Hematopoietic multipotent progenitor cell (in vitro differentiated cells): Measurements from ENCODE around the gene TCF19. TPM values are rescaled to one million over a fixed set of nuclear protein-coding genes. Genes with fewer than 3 reads are reported as not detected.

Experiments
- DNase-seq, 3 donors: peaks; one replicate each; pipeline ENCODE4 v3.0.0-alpha.2; 2011 to 2015; ENCODE audit warnings: low read depth in 2 of 3, low spot score in 2 of 3
- total RNA-seq: library from RNA; depleted of rRNA; stranded (reverse); fragments of >200 nt; gene quantifications from one replicate; pipeline ENCODE4 v1.2.3, GENCODE V29; 2012

Gene TCF19
- total RNA-seq, 1 donor, result 12.4 TPM

DNA sequence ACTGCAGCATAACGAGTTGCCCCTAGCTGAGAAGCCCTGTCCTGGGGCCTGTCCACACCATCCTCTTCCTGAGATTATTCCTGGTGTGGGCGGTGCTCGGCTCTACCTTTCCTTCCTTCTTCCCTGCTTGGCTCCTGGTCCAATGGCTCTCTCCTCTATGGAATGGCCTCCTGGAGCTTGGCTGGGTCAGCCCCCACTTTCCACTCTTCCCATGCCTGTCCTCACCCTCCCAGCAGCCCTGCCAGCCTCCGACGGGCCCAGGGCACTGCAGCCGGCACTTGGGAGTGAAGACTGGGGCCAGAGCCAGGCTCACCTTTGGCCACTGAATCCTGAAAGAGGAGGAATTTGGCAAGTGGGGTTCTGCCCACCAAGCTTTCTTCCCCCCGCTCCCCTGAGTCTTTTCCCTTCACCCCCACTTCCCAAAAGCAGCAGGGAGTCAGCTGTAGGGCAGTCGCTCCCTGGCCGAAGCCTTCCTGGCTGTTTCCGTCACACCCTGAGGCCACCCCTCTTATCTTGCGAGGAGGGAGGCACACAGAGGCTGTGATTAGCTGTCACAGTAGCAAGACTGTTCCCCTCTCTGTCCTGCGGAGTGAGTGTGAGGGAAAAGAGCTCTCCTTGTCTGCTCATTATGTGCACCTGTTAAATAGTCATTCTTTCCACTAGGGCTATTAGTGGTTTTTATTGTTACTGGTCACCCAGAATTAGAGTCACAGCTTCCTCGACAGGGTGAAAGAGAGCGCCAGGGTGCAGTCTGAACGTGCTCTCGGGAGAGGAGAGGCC is 31.8 kb upstream of the TCF19 start:
- no peak for DNase-seq

DNA sequence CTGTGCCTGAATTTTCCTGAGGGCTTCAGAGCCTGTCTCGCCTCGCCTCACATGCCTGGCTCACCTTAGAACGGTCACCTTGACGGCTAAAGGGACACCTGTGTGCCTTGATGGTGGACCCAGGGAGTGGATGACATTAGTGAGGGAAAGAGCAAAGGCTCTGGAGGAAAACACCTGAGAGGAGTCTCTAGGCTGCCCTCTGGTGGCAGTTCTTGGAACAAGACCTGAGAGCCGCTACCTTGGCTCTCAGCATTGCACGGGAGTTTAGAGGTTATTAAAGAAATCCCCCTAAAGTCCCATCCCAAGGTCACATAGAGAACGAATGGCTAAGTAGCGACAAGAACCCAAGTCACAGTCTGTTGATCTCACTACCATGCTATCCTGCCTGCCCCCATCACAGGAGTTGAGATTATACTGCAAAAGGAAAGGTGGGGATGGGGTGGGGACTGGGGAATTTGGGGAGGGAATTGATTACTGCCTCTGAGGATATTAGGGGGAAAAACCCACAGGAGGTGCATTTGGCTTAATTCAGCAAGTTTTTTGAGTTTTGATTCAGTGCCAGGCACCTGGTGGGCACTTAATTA is 30.2 kb upstream of the TCF19 start:
- DNase-seq, result peak; percentile 50 to 70 (median 62)

DNA sequence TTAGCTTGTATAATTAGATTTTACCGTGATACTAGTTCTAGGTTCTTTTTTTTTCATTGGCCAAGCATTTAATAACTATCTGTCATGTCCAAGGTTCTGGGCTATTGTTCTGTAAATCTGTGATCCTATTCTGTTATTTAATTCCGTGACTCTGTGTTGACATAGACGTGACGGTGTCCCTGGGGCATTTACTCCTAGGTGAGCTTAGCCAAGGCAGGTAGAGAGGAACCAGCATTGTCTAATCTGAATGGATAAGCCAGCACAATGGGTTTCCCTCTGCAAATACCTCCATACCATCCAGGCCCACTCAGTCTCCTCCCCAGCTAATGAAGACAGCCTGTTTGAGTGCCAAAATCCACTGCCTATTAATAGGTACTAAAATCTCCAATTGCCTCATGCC is 29.3 kb upstream of the TCF19 start:
- DNase-seq, result no peak

DNA sequence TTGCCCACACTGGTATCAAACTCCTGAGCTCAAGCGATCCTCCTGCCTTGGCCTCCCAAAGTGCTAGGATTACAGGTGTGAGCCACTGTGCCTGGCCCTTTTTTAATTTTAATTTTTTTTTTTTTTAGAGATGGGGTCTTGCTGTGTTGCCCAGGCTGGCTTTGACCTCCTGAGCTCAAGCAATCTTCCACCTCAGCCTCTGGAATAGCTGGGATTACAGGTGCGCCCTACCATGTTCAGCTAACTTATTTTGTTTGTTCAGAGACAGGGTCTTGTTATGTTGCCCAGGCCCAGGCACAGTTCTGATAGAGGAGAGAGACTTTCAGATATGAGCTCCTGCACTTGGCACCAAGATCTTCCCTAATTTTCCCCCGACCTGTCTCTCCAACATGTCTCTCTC is 27.6 kb upstream of the TCF19 start:
- no peak for DNase-seq

DNA sequence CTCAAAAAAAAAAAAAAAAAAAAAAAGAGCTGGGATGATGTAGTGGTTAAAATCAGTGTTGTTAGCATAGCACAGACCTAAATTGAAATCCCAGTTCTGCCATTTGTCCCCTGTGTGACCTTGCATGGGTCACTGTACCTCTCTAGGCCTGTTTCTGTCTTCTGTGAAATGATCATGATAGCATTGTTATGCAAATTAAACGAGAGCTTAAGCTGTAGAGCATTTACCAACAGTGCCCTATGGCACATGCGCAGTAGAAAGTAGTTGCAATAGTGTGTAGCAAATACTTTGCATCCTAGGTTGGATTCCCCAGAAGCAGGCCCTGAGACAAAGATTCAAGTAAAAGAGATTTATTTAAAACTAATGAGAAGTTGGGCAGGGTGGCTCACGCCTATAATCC is 26.8 kb upstream of the TCF19 start:
- no peak for DNase-seq

DNA sequence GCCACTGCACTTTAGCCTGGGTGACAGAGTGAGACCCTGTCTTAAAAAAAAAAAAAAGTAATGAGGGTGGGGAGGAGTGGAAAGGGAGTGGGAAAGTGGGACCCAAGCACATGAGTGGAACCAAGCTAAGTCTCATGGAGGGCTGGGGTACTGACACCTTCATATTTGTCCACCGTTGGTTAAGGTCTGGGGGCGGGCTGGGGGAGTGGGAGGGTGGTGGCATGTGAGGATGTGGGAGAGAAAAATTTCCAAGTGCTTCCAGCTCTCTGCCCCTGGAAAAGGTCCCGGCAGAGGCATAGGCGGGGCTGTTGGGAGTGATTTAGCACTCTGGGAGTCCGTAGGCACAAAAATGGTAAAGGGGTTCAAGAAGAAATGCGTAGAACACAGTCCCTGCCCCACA is 25.6 kb upstream of the TCF19 start:
- DNase-seq, result no peak

DNA sequence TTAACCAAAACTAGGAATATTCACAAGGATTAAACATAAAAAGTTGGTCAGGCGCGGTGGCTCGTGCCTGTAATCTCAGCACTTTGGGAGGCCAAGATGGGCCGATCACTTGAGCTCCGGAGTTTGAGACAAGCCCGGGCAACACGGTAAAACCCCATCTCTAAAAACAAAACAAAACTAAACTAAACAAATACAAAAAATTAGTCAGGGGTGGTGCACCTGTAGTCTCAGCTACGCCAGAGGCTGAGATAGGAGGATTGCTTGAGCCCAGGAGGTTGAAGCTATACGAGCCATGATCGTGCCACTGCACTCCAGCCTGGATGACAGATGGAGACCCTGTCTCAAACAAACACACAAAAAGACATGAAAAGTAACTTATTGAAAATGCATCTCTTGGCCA is 22.7 kb upstream of the TCF19 start:
- DNase-seq, result no peak

DNA sequence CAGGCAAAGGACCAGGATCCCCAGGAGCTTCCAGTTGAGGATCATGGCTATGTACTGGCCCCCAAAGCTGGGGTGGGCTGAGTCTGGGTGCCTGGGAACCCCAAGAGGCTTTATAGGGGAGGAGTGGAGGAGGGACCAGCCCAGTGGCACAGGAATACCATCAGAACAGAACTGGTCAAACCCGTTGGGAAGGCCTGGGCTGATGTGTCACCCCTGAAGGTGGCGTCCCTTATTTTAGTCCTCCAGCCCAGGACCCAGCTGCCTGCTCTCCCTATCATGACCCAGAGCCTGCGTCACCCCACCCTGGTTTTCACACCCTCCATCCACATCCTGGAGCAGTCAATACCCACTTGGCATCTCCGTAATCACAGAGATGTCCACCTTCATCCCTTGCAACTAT is 19.4 kb upstream of the TCF19 start, which contains the start of gene PSORS1C2:
Gene PSORS1C2 (minus strand): TSS at position 85 of the 400 bp plus-strand sequence. CDS start 40 bp downstream, at position 45.
- no peak for DNase-seq

DNA sequence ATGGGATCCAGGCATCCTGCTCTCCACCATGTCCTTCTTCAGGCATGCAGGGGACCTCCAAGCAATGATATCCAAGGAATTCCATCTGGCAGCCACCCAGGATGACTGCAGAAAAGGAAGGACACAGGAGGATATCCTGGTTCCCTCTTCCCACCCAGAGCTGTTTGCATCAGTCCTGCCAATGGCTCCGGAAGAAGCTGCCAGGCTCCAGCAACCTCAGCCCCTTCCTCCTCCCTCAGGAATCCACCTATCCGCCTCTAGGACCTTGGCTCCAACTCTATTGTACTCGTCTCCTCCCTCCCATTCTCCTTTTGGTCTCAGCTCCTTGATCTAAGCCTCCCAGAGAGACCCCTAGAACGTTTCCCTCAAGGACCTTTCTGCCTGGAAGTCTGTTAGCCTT is 18.8 kb upstream of the TCF19 start:
- DNase-seq, result no peak

DNA sequence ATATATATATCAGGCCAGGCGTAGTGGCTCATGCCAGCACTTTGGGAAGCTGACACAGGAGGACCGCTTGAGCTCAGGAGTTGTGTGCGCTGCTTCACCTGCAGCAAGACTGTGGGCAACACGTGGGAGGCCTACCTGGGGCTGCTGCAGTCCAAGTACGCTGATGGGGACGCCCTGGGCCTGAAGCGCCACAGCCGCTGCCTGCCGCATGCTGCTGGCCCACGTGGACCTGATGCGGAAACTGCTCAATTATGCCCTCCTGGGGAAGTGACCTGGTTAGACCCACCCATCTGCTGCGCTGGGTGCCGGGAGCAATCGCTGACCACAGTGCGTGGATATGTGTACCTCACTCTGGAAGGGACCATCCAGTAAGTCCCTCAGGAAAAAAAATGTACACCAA is 17.7 kb upstream of the TCF19 start:
- DNase-seq, result no peak

DNA sequence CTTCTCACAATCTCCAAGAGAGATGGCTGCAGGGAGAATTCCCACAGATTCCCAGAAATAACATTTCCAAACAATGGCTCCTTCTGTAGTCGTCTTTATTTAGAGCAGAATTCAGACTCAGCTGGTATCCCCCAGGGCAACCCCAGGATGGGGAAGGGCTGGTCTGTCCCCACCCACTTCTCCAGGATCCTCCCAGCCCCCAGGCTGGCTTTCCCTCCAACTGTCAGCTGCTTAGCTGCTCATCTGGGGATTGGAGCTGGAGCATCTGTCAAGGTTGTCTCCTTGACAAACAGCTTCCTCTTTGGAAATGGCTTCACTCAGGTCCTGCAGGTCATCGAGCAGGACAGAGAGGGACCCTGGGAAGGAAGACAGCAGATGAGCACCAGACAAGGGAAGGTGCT is 16.0 kb upstream of the TCF19 start:
- DNase-seq, result no peak

DNA sequence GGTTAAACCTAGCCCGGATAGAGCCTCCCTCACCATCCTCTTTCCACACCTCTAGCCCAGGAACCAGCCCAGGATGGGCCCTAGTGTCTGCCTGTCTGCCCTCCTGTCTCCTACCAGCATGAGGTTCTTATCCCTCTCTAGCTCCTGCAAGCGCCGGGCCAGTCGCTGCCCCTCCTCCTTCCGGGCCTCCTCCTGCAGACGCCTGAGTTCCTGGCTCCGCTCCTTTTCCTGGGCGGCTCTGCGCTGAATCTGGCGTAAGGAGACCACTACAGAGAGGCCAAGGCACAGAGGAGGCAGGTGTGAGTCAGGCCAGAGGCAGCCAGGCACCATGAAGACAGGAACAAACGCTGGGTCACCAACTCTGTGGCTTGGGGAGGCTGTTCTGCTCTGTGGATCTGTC is 15.2 kb upstream of the TCF19 start:
- DNase-seq, result no peak

DNA sequence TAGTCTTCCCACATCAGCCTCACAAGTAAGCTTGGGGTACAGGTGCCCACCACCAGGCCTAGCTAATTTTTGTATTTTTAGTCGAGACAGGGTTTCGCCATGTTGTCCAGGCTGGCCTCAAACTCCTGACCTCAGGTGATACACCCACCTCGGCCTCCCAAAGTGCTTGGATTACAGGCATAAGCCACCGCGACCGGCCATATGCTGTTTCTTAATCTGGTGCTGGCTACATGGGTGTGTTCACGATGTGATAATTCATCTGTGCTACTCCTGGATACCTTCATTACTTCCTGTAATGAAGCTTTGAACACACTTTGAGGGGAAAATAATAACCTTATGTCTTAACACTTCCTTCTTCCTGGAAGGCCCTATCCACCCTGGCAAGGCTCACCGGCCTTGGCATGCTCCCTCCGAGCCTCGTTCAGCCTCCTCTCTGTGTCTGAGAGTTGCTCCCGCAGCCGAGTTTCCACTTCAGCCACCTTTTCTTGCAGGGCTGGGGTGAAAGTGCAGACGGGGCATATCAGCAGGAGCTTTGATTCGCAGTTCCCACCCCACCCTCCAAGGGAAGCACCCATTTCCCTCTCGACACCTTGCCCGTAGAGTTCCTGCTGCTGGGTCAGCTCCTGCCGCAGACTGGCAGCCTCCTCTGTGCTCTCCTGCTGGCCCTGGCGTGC is 14.0 kb upstream of the TCF19 start:
- no peak for DNase-seq

DNA sequence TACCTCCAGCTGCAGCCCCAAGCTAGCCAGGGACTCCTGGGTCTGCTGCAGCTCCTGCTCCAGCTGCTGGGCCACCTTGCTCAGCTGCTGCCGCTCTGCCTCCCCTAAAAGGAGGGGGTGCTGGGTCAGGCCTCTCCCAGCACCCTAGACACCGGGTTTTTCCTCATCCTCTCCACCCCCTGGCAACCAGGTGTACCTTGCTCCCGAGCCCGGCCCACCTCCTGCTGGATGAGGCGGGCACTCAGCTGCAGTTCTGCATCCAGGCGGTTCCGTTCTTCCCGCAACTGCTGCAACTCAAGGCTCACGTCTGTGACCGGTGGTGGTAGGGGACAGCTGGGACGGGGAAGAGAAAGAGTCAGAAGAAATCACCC is 13.4 kb upstream of the TCF19 start:
- no peak for DNase-seq

DNA sequence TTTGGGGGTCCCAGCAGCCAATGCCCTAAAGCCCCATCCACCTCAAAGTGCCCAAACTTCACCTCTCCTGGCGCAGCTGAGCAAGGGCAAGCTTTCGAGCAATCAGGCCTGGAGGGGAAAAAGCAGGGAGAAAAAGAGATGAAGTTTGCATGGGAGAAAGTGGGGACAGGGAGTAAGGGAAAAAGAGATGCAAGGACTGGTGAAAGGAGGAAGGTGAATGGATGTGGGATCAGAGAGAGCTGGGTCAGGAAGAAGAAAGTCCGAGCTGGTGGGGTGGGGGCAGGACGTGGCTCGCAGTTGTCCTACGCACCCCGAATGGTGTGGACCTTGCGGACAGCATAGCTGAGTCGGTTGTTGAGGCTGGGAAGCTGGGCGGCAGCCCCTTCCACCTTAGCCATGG is 13.0 kb upstream of the TCF19 start:
- DNase-seq, result no peak

DNA sequence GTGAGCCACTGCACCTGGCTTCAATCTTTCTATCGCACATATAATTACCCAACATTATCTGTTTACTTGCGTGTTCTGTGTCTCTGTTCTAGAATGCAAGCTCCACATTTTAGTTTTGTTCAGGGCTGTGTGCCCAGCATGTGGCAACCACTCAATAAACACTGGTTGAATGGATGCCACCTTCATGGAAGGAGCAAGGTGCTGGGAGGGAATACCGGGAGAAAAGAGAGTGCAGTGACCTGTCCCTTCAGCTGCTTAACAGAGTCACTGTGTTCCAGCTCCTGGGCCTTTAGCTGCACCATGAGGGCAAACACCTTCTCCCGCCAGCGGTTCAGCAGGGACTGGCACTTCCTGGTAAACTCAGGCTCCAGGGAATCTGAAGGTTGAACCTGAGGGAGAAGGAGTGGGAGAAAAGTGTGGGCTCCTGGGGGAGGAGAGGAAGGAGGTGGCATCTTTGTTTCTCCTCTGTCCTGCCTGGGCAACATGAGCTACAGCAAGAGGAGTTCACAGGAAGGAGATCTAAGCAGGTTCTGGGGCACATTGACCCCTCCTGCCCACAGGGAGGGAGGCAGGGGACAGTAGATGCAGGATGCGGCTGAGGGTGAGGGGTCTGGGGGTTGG is 8.5 kb upstream of the TCF19 start:
- no peak for DNase-seq

DNA sequence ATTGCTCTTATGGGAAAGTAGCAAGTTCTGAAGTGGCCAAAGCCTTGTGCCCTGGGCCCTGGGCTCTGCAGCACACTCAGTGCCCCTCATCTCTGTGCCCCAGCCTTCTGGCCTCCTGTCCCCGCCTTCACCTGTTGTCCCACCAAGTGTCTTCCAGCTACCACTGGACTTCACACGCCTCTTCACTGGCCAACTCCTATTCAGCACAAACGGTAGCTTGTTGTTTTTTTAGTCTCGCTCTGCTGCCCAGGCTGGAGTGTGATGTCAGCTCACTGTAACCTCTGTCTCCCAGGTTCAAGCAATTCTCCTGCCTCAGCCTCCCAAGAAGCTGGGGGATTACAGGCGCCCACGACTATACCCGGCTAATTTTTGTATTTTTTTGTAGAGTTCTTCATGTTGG is 5.6 kb upstream of the TCF19 start:
- DNase-seq, result no peak

DNA sequence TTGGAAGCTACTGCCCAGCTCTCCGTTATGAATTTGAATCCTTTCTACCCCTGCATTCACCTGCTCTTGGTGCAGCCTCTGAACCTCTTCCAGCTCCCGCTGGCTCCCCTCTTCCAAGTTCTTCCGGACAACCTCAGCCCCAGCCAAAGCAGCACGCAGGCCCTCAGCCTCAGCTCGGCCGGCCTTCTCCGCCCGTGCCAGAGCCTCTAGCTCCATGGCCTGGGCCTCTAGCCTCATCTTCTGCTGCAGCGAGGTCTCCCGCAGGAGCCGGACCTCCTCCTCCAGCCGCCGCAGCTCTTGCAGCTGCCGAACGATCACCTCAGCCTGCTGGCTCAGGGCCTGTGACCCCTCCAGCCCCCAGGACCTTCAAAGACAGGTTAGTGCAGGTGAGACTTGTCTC is 4.0 kb upstream of the TCF19 start:
- DNase-seq, result no peak

DNA sequence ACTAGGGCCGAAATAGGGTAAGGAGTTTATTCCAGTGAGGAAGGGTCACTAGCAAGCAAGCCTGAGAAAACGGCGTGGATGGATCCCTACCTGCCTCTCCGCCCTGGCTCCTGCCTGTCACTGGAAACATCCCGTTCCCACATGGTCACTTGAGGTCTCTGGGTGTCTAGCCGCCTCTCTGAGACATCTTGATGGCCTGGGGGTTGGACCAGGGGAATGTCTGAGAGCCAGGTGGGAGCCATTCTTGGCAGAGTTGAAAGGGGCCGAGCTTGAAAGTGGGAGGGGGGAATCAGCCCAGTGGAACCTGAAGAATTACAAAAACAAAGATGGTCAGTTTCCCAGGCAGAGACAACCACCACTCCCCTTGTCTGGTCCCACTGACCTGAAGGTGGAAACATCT is 1.7 kb upstream of the TCF19 start:
- DNase-seq, result no peak

DNA sequence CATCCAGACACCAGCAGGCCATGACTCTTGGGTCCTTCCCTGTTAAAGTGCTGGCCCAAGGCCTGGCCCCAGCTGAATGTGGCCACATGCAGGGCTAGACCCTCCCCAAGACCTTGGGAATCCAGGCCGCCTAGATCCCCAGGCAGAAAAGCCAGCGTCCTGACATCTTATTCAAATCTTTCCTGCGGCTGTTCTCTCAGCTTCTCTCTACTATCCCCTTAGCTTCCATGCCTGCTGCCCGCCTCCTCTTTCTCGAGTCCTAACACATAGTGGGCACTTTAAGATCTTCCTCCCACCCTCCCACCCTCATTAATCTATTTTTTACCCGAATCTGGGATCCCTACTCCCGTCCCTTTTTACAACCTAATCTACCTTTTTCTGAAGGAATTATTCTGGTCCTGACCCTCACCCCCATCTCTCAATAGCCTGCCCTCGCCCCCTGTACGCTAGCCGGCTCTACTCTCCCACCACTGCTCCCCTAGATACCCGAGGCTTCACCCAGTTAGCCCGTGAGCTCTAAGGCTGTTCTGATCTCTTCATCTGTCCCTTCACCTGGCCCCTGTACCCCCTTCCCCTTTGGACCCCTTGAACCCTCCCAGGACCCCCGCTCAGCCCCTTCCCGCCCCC is 763 bp upstream of the TCF19 start, which contains the start of gene CCHCR1:
Gene CCHCR1 (minus strand): TSS at position 290 of the 627 bp plus-strand sequence. CDS start 202 bp downstream, at position 88.
- no peak for DNase-seq
